GM12801 (cell line): Measurements from ENCODE around the gene TAF4.

ENCODE experiments used
- TF ChIP-seq, protein P1 (sequence below): IDR thresholded peaks from one replicate; pipeline ENCODE4 v1.5.1; 2011; ENCODE audit warnings: control low read depth; ENCODE audit not compliant: insufficient read length; ENCODE audit errors: extremely low read depth

TAF4 gene

DNA sequence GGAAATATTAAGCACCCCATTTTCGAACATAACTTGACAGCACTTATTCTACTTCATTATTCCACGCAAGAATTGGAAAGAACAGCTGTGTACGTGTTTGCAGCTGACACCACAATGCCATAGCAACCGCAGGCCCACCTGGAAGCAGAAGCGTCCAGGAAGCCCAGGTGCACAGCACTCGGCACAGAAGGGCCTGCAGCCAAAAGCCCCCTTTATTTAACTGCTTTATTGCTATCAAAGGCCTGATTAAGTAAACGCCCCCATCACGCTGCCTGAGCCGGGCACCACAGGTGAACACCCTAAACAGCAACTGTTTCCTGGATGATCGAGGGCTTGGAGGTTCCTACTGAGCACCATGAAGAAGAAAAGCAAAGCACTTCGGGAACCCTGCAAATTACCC, 6.3 kb downstream of the TAF4 start:
- TF ChIP-seq, protein P1, sequence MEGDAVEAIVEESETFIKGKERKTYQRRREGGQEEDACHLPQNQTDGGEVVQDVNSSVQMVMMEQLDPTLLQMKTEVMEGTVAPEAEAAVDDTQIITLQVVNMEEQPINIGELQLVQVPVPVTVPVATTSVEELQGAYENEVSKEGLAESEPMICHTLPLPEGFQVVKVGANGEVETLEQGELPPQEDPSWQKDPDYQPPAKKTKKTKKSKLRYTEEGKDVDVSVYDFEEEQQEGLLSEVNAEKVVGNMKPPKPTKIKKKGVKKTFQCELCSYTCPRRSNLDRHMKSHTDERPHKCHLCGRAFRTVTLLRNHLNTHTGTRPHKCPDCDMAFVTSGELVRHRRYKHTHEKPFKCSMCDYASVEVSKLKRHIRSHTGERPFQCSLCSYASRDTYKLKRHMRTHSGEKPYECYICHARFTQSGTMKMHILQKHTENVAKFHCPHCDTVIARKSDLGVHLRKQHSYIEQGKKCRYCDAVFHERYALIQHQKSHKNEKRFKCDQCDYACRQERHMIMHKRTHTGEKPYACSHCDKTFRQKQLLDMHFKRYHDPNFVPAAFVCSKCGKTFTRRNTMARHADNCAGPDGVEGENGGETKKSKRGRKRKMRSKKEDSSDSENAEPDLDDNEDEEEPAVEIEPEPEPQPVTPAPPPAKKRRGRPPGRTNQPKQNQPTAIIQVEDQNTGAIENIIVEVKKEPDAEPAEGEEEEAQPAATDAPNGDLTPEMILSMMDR: no peak

DNA sequence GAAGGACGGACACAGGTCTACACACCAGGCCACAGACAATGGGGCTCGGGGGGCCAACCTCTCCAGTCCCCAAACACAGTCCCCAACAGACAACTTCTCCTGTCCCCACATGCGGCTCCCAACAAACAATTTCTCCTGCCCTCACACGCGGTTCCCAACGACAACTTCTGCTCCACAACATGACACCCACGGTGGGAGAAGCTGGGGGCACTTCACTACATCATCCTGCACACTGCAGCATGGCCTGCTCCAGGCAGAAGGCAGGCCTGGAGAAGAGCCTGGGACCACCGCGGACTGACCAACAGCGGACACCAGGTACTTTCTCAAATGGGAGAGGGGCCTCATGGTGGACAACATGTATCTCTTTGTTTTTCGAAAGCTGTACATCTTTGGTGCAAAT, 6.7 kb downstream of the TAF4 start:
- TF ChIP-seq, protein P1: no peak

DNA sequence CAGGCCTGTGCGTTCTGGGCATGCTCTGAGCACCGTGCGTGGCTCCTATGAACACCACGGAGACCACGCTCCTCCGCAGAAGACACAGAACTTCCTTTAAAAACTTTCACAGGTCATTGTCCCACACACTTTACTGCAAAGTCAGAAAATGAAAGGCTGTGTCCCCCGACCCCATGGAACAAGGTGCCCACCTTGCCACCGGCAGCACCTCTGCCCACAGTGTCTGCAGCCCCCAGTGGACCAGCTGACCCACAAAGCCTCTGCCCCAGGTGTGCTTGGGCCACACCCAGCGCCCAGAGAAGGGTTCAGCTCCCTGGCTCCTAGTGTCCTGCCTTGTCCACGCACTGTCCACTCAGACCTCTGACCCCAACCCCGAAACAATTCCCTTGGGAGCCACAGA, 8.7 kb downstream of the TAF4 start:
- TF ChIP-seq, protein P1: no peak

DNA sequence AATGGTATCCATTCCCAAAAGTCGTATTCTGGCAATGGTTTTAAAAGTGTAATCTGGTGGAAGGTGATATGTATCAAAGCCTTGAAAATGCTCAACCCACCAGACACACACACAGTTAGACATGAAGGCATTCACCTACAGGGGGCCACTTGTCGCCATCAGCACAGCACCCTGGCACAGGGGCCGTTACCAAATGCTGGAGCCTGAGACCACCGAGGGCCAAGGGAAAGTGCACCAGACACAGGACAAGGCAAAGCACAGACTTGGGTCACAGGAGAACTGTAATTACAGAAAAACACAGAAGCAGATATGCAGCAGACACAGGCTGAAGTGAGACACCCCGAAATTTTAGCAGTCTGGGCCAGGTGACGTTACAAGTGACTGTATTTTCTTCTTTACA, 9.3 kb downstream of the TAF4 start:
- TF ChIP-seq, protein P1: no peak

DNA sequence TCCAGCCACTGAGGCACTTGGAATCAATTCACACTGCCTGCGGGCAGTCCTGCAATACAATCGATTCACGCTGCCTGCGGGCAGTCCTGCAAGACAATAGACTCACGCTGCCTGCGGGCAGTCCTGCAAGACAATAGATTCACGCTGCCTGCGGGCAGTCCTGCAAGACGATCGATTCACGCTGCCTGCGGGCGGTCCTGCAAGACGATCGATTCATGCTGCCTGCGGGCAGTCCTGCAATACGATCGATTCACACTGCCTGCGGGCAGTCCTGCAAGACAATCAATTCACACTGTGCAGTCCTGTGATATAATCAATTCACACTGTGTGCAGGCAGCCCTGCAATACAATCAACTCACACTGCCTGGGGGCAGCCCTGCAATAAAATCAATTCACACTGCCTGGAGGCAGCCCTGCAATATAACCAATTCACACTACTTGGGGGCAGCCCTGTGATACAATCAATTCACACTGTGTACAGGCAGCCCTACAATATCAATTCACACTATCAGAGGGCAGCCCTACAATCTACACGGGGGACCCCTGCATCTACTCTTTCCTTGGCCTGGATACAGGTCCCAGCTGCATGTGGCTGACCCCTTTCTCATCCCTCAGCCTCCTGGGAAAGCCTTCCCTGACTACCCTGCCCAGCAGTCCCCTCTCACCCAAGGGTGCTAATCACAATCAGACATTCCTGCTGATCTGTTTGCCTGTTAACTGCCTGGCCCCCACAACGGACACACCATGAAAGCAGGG, 10.4 kb downstream of the TAF4 start:
- TF ChIP-seq, protein P1: no peak

DNA sequence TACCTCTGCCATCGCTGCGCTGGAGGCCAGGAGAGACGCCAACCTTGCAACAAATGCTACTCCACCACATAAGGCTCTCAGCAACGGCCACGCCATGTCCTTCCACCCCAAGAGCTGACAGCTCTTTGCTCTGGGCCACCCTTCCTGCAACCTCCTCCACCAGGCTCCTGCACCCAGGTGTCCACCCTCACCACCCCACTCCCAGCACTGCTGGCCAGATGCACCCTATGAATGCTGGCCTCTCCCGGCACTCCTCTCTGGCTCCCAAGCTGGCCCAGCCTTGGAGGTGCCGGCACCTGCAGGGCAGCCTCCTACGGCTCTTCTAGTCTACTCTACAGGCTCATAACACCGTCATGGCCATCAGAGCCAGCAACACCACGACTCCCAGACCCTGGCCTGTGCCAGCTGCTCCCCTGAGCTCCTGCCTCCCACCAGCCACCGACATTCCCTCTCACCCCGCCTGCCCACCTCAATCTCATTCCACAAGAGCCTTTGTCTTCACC, 11.2 kb downstream of the TAF4 start:
- TF ChIP-seq, protein P1: no peak

DNA sequence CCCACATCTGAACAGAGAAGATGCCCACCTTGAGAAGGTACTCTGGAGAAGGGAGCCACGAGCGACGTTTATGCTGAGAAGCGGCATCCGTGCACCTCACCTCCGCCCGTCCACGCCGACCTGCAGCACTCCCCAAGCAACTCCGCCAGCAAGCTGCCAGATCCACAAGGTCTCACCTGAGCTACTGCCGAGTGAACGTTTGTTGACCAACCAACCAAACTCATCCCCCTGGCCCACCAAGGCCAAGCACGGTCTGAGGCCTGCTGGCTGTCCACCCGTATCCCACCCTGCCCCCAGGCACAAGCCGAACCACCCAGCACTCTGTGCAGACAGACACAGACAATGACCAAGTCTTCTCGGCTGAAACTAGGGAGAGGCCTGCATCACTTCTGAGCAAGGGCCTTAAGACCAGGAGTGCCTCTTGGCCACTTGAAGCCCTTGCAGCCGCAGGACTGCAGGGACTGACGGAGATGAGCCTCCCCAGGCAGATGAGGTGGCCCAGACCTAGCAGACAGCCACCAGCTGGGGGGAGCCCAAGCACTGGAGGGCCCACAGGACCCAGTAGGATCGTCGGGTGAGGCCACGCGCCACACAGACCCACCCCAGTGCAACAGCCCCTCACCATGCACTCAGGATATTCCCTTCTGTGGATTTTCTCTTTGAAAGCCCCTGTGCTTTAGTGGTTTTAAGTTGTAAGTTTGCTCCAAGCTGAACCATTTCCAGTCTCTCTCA, 12.1 kb downstream of the TAF4 start:
- TF ChIP-seq, protein P1: no peak
